IMR-90 (cell line): ENCODE results near the gene IFIT1B.

Source experiments
- CEBPB ChIP-seq: IDR thresholded peaks from 2 replicates; pipeline ENCODE4 v1.6.1; 2012; ENCODE audit warnings: low read depth, low read length, improper control_type of control experiment
- CHD1 ChIP-seq: IDR thresholded peaks from 2 replicates; pipeline ENCODE4 v1.6.1; 2012; ENCODE audit warnings: low read depth, low read length, improper control_type of control experiment
- CTCF ChIP-seq: conservative IDR thresholded peaks from 2 replicates; pipeline ENCODE4 v1.5.1; 2012; ENCODE audit warnings: mild to moderate bottlenecking, low read depth, low read length, improper control_type of control experiment
- ELK1 ChIP-seq: fragments of 150-350 bp; IDR thresholded peaks from 2 replicates; pipeline ENCODE4 v1.6.1; 2016; ENCODE audit warnings: low read depth, mild to moderate bottlenecking, low read length, moderate library complexity, borderline replicate concordance
- MAFK ChIP-seq: IDR thresholded peaks from 2 replicates; pipeline ENCODE4 v1.6.1; 2012; ENCODE audit warnings: low read depth, low read length, improper control_type of control experiment
- MXI1 ChIP-seq: IDR thresholded peaks from 2 replicates; pipeline ENCODE4 v1.6.1; 2012; ENCODE audit warnings: low read depth, mild to moderate bottlenecking, low read length, moderate library complexity, borderline replicate concordance
- NFE2L2 ChIP-seq: fragments of 150-350 bp; IDR thresholded peaks from 2 replicates; pipeline ENCODE4 v1.6.1; 2016; ENCODE audit warnings: low read depth, mild to moderate bottlenecking, low read length
- POLR2A ChIP-seq: IDR thresholded peaks from 2 replicates; pipeline ENCODE4 v1.6.1; 2012; ENCODE audit warnings: mild to moderate bottlenecking, low read depth, low read length
- RAD21 ChIP-seq: IDR thresholded peaks from 2 replicates; pipeline ENCODE4 v1.6.1; 2012; ENCODE audit warnings: low read length, improper control_type of control experiment
- RCOR1 ChIP-seq: IDR thresholded peaks from 2 replicates; pipeline ENCODE4 v1.6.1; 2012; ENCODE audit warnings: mild to moderate bottlenecking, low read length, improper control_type of control experiment; ENCODE audit not compliant: insufficient replicate concordance
- RFX5 ChIP-seq: IDR thresholded peaks from 2 replicates; pipeline ENCODE4 v1.8.0; 2012; ENCODE audit warnings: low read depth, mild to moderate bottlenecking, low read length, moderate library complexity
- SMC3 ChIP-seq: fragments of 150-350 bp; IDR thresholded peaks from 2 replicates; pipeline ENCODE4 v1.6.1; 2016; ENCODE audit warnings: low read depth, mild to moderate bottlenecking, antibody characterized with exemption, low read length, moderate library complexity
- USF2 ChIP-seq: fragments of 150-350 bp; IDR thresholded peaks from 2 replicates; pipeline ENCODE4 v1.6.1; 2017; ENCODE audit warnings: mild to moderate bottlenecking, antibody characterized with exemption, low read length, low read depth

GRCh38 chr10:89337484-89337883, 40.4 kb upstream of the IFIT1B start:
- TF ChIP-seq CTCF: no peak
- no peak for TF ChIP-seq RCOR1
- TF ChIP-seq ELK1: no peak
- no peak for TF ChIP-seq MXI1
- TF ChIP-seq POLR2A: no peak
- TF ChIP-seq RFX5: no peak
- no peak for TF ChIP-seq MAFK
- no peak for TF ChIP-seq NFE2L2
- TF ChIP-seq SMC3: no peak
- TF ChIP-seq CEBPB: no peak
- no peak for TF ChIP-seq RAD21
- no peak for TF ChIP-seq USF2
- TF ChIP-seq CHD1: no peak
